ENCODE measurements around the gene SLC45A1. TPM values are rescaled to one million over a fixed set of nuclear protein-coding genes. Genes with fewer than 3 reads are reported as not detected.

The SLC45A1 gene
- total and polyA plus RNA-seq, 2 donors (not counting 1 experiment from before 2014, with no cell fraction given): 0.54 to 0.64 TPM

GRCh38 chr1:8374812-8375211 is 56.9 kb downstream of the SLC45A1 start:
- no peaks in the 10 kb centered on the region for H3K27me3 Mint-ChIP-seq
- H3K9ac ChIP-seq (ENCODE audit: low read length): no peak overlapping the region
- ATAC-seq (ENCODE audit: low read depth) (no peak), DNase-seq (no peak)
- H3K27me3 ChIP-seq (replicated peaks in 1 of 4; ENCODE audit: control extremely low read depth in 1 of 4, control insufficient read depth in 3 of 4, insufficient read depth in 4 of 4, low read length in 3 of 4): no peaks in the 10 kb centered on the region
- H3K4me2 ChIP-seq (replicated peaks; ENCODE audit: low read depth, low read length, poor library complexity, severe bottlenecking): no peak overlapping the region
- H2AFZ ChIP-seq (ENCODE audit: insufficient read depth, low read depth, low read length, poor library complexity, severe bottlenecking): no peak overlapping the region
- intact Hi-C loops (cut with micrococcal nuclease): no loop called here
- H3K4me3 ChIP-seq (ENCODE audit: control extremely low read depth in 1 of 5, extremely low read depth in 1 of 5, insufficient read depth in 1 of 5, low read depth in 2 of 5, low read length in 4 of 5): no peak overlapping the region
- H3K36me3 ChIP-seq (replicated peaks in 1 of 2; ENCODE audit: control extremely low read depth in 1 of 2, control insufficient read depth in 1 of 2, extremely low read depth in 1 of 2, insufficient read depth in 2 of 2, low read length in 1 of 2): peaks cover 1 to 71% of the 10 kb centered on the region in 2 experiments
- WGBS (ENCODE audit: insufficient coverage): 89% methylated on average over 1 of the region's 2 CpGs
- no peaks in the 10 kb centered on the region for H3K9me3 Mint-ChIP-seq (ENCODE audit: insufficient read depth)
- peaks cover 97% of the 10 kb centered on the region for H3K79me2 ChIP-seq (ENCODE audit: control insufficient read depth, insufficient read depth, low read length)
- H3K9me3 ChIP-seq (ENCODE audit: control extremely low read depth in 1 of 3, control insufficient read depth in 2 of 3, insufficient read depth in 1 of 3, low read length in 2 of 3): no peaks in the 10 kb centered on the region
- ChIA-PET POLR2A (no interaction called here), CTCF (interaction anchor here (1.7 to 2.0 kb wide), 2 partner anchors 56 to 352 kb away, joined by 5 to 7 read pairs; no protein-coding TSS in a partner anchor)
- H3K4me3 Mint-ChIP-seq: no peak overlapping the region
- peaks cover 46% of the 10 kb centered on the region for H3K4me1 Mint-ChIP-seq
- TF ChIP-seq EZH2 (IDR thresholded peaks at IDR 0.05; ENCODE audit: borderline replicate concordance, insufficient read depth, low read depth, low read length, poor library complexity, severe bottlenecking): no peak
- TF ChIP-seq, protein P1, sequence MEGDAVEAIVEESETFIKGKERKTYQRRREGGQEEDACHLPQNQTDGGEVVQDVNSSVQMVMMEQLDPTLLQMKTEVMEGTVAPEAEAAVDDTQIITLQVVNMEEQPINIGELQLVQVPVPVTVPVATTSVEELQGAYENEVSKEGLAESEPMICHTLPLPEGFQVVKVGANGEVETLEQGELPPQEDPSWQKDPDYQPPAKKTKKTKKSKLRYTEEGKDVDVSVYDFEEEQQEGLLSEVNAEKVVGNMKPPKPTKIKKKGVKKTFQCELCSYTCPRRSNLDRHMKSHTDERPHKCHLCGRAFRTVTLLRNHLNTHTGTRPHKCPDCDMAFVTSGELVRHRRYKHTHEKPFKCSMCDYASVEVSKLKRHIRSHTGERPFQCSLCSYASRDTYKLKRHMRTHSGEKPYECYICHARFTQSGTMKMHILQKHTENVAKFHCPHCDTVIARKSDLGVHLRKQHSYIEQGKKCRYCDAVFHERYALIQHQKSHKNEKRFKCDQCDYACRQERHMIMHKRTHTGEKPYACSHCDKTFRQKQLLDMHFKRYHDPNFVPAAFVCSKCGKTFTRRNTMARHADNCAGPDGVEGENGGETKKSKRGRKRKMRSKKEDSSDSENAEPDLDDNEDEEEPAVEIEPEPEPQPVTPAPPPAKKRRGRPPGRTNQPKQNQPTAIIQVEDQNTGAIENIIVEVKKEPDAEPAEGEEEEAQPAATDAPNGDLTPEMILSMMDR (IDR thresholded peaks at IDR 0.05): peak; percentile 26
- H3K27ac ChIP-seq (ENCODE audit: low read length in 2 of 2): peak overlapping the region in 1 of 2 donors; percentile 3
- peaks cover 0 to 7% of the 10 kb centered on the region in 2 donors for H3K4me1 ChIP-seq (ENCODE audit: control insufficient read depth in 2 of 2, insufficient read depth in 2 of 2, low read length in 2 of 2)
- peaks cover 93% of the 10 kb centered on the region for H4K20me1 ChIP-seq (ENCODE audit: control insufficient read depth, insufficient read depth, low read length, poor library complexity, severe bottlenecking)
- peak overlapping the region; percentile 72 for H3K27ac Mint-ChIP-seq

DNA sequence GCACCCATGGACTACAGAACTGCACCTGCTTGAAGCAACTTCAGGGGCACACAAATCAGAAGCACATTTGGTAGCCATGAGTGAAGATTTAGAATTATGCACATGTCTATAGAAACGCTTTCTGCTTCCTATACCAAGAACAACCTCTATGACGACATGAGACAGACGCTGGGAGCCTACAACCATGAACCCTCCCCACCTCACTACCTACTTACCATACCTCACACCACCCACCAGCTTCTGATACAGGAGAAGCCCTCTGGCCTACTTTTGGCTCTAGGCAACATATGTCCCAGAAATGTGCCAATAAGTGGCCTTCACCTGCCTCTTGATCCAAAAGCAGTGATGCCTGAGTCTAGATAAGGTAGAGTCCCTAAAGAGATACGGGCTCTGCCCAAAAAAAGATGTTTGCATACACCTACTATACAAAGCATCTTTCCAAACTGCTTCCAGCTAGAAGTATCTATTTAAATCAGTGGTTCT is 58.5 kb downstream of the SLC45A1 start:
- intact Hi-C loops (cut with micrococcal nuclease): no loop called here
- Histone ChIP-seq H3K27me3 (replicated peaks in 1 of 4; ENCODE audit: control extremely low read depth in 1 of 4, control insufficient read depth in 3 of 4, insufficient read depth in 4 of 4, low read length in 3 of 4) (no peaks in the 10 kb centered on the region), H4K20me1 (ENCODE audit: control insufficient read depth, insufficient read depth, low read length, poor library complexity, severe bottlenecking) (peaks cover 98% of the 10 kb centered on the region), H3K36me3 (replicated peaks in 1 of 2; ENCODE audit: control extremely low read depth in 1 of 2, control insufficient read depth in 1 of 2, extremely low read depth in 1 of 2, insufficient read depth in 2 of 2, low read length in 1 of 2) (peaks cover 0 to 69% of the 10 kb centered on the region in 2 experiments), H2AFZ (ENCODE audit: insufficient read depth, low read depth, low read length, poor library complexity, severe bottlenecking) (no peak overlapping the region), H3K27ac (ENCODE audit: low read length in 2 of 2) (peak overlapping the region in 1 of 2 donors; percentile 67), H3K4me2 (replicated peaks; ENCODE audit: low read depth, low read length, poor library complexity, severe bottlenecking) (no peak overlapping the region), H3K4me3 (ENCODE audit: control extremely low read depth in 1 of 5, extremely low read depth in 1 of 5, insufficient read depth in 1 of 5, low read depth in 2 of 5, low read length in 4 of 5) (no peak overlapping the region), H3K9ac (ENCODE audit: low read length) (no peak overlapping the region), H3K4me1 (ENCODE audit: control insufficient read depth in 2 of 2, insufficient read depth in 2 of 2, low read length in 2 of 2) (peaks cover 5 to 7% of the 10 kb centered on the region in 2 donors), H3K9me3 (ENCODE audit: control extremely low read depth in 1 of 3, control insufficient read depth in 2 of 3, insufficient read depth in 1 of 3, low read length in 2 of 3) (no peaks in the 10 kb centered on the region), H3K79me2 (ENCODE audit: control insufficient read depth, insufficient read depth, low read length) (peaks cover 97% of the 10 kb centered on the region)
- ATAC-seq (ENCODE audit: low read depth) (no peak), DNase-seq (no peak)
- POLR2A ChIA-PET: no interaction called here
- CTCF ChIA-PET: interaction anchor here (1.0 to 2.1 kb wide), 3 partner anchors 134 to 472 kb away, joined by 3 to 8 read pairs (median 4); no protein-coding TSS in a partner anchor
- TF ChIP-seq, protein P1 (IDR thresholded peaks at IDR 0.05): no peak
- TF ChIP-seq EZH2 (IDR thresholded peaks at IDR 0.05; ENCODE audit: borderline replicate concordance, insufficient read depth, low read depth, low read length, poor library complexity, severe bottlenecking): no peak
- Mint-ChIP-seq H3K9me3 (ENCODE audit: insufficient read depth) (no peaks in the 10 kb centered on the region), H3K27ac (peak overlapping the region; percentile 46), H3K4me3 (no peak overlapping the region), H3K4me1 (peaks cover 46% of the 10 kb centered on the region), H3K27me3 (no peaks in the 10 kb centered on the region)
- 95% methylated on average over 3 of the region's 4 CpGs for WGBS (ENCODE audit: insufficient coverage)
